Ishikawa (cell line): Measurements from ENCODE around the gene PLA1A.

Experiments used
- EP300 ChIP-seq: IDR thresholded peaks from 2 replicates; pipeline ENCODE4 v1.6.1; 2012; ENCODE audit warnings: borderline replicate concordance
- RAD21 ChIP-seq: IDR thresholded peaks from 2 replicates; pipeline ENCODE4 v1.6.1; 2012; ENCODE audit warnings: low read depth
- TAF1 ChIP-seq: IDR thresholded peaks from 2 replicates; pipeline ENCODE4 v1.6.1; 2012; ENCODE audit warnings: low read depth, mild to moderate bottlenecking

GRCh38 chr3:119644481-119644880 is 46.8 kb downstream of the PLA1A start:
- TF ChIP-seq RAD21 (no peak), EP300 (no peak), TAF1 (no peak)
